T-helper 2 cell treated with Interferon-gamma antibody and Interleukin-4, amounts not matched to agents 5 μg/mL and 100 μg/mL, for 36 hours (primary cell): ENCODE data around the gene OR8B3.
"Not testable (repeated sequence)": the region's sequence is repeated elsewhere in the genome, so short reads cannot be mapped to it uniquely, and the experiment has no call there.

Experiments used
- DNase-seq: peaks from one replicate; pipeline ENCODE4 v3.0.0; 2021; ENCODE audit warnings: low spot score
- H3K27ac Mint-ChIP-seq: one replicate; pipeline ENCODE4 v1.8.0; 2021; ENCODE audit warnings: mild to moderate bottlenecking, mixed read lengths
- H3K27me3 Mint-ChIP-seq: one replicate; pipeline ENCODE4 v1.8.0; 2021; ENCODE audit warnings: low read depth, mixed read lengths
- H3K36me3 Mint-ChIP-seq: one replicate; pipeline ENCODE4 v1.8.0; 2021; ENCODE audit warnings: low read depth, mixed read lengths
- H3K4me1 Mint-ChIP-seq: one replicate; pipeline ENCODE4 v1.8.0; 2021; ENCODE audit warnings: low read depth, mixed read lengths
- H3K4me3 Mint-ChIP-seq: one replicate; pipeline ENCODE4 v1.8.0; 2022; ENCODE audit warnings: mild to moderate bottlenecking, moderate library complexity, mixed read lengths
- H3K9me3 Mint-ChIP-seq: one replicate; pipeline ENCODE4 v1.8.0; 2021; ENCODE audit warnings: mixed read lengths

The OR8B3 gene

GRCh38 chr11:124405581-124405980, 6.8 kb upstream of the OR8B3 start:
- Mint-ChIP-seq H3K36me3 (no peaks in the 10 kb centered on the region), H3K9me3 (no peaks in the 10 kb centered on the region), H3K4me3 (no peak overlapping the region), H3K27me3 (peaks cover 8% of the 10 kb centered on the region), H3K4me1 (peaks cover 2% of the 10 kb centered on the region), H3K27ac (no peak overlapping the region)
- DNase-seq: no peak

GRCh38 chr11:124403186-124403585, 4.4 kb upstream of the OR8B3 start:
- not testable (repeated sequence) for H3K27me3 Mint-ChIP-seq, DNase-seq, H3K27ac Mint-ChIP-seq, H3K36me3 Mint-ChIP-seq, H3K4me3 Mint-ChIP-seq, H3K9me3 Mint-ChIP-seq, H3K4me1 Mint-ChIP-seq

- H3K9me3 Mint-ChIP-seq: no peaks in the 10 kb centered on the region
- no peak overlapping the region for H3K27ac Mint-ChIP-seq
- H3K4me3 Mint-ChIP-seq: no peak overlapping the region
- H3K36me3 Mint-ChIP-seq: no peaks in the 10 kb centered on the region
- no peaks in the 10 kb centered on the region for H3K27me3 Mint-ChIP-seq
- peak; percentile 54 for DNase-seq
- H3K4me1 Mint-ChIP-seq: peaks cover 2% of the 10 kb centered on the region
These were observed 3.6 kb upstream of the OR8B3 start for GRCh38 chr11:124402326-124402922.

GRCh38 chr11:124396847-124397246, 2.0 kb downstream of the OR8B3 start:
- H3K4me1 Mint-ChIP-seq: not testable (repeated sequence)

GRCh38 chr11:124394408-124394807, 4.4 kb downstream of the OR8B3 start:
- H3K4me1 Mint-ChIP-seq: no peaks in the 10 kb centered on the region
- no peak for DNase-seq
- H3K27me3 Mint-ChIP-seq: peaks cover 2% of the 10 kb centered on the region
- no peaks in the 10 kb centered on the region for H3K36me3 Mint-ChIP-seq
- no peaks in the 10 kb centered on the region for H3K9me3 Mint-ChIP-seq
- H3K27ac Mint-ChIP-seq: no peak overlapping the region
- no peak overlapping the region for H3K4me3 Mint-ChIP-seq

More at GRCh38 chr11:124396847-124397246, 2.0 kb downstream of the OR8B3 start:
- not testable (repeated sequence) for DNase-seq, H3K36me3 Mint-ChIP-seq, H3K4me3 Mint-ChIP-seq, H3K27ac Mint-ChIP-seq, H3K27me3 Mint-ChIP-seq, H3K9me3 Mint-ChIP-seq

- Mint-ChIP-seq H3K36me3 (no peaks in the 10 kb centered on the region), H3K27ac (no peak within 1 kb of the TSS), H3K4me3 (no peak within 1 kb of the TSS), H3K27me3 (no peaks in the 10 kb centered on the region), H3K9me3 (no peaks in the 10 kb centered on the region), H3K4me1 (no peaks in the 10 kb centered on the region)
- no peak for DNase-seq
These were observed 14.4 kb downstream of the OR8B3 start, which contains the start of gene OR8B2 for GRCh38 chr11:124384399-124384798. Gene OR8B2 (minus strand): TSS chr11:124384499. CDS start chr11:124383343, 1,156 bp downstream.

- not testable (repeated sequence) for DNase-seq, H3K27me3 Mint-ChIP-seq, H3K27ac Mint-ChIP-seq, H3K9me3 Mint-ChIP-seq, H3K4me1 Mint-ChIP-seq, H3K36me3 Mint-ChIP-seq, H3K4me3 Mint-ChIP-seq
These were observed 16.0 kb downstream of the OR8B3 start for GRCh38 chr11:124382857-124383256.

GRCh38 chr11:124380585-124380984, 18.2 kb downstream of the OR8B3 start:
- Mint-ChIP-seq H3K27me3 (no peaks in the 10 kb centered on the region), H3K9me3 (no peaks in the 10 kb centered on the region), H3K27ac (no peak overlapping the region), H3K4me3 (no peak overlapping the region), H3K36me3 (no peaks in the 10 kb centered on the region), H3K4me1 (no peaks in the 10 kb centered on the region)
- DNase-seq: no peak

- no peaks in the 10 kb centered on the region for H3K27me3 Mint-ChIP-seq
- no peaks in the 10 kb centered on the region for H3K9me3 Mint-ChIP-seq
- H3K27ac Mint-ChIP-seq: no peak overlapping the region
- H3K4me1 Mint-ChIP-seq: no peaks in the 10 kb centered on the region
- DNase-seq: no peak
- no peaks in the 10 kb centered on the region for H3K36me3 Mint-ChIP-seq
- H3K4me3 Mint-ChIP-seq: no peak overlapping the region
These were observed 22.5 kb downstream of the OR8B3 start for GRCh38 chr11:124376280-124376679.

GRCh38 chr11:124359566-124359965, 39.3 kb downstream of the OR8B3 start:
- Mint-ChIP-seq H3K4me1 (no peaks in the 10 kb centered on the region), H3K9me3 (no peaks in the 10 kb centered on the region), H3K36me3 (no peaks in the 10 kb centered on the region), H3K4me3 (no peak overlapping the region), H3K27me3 (no peaks in the 10 kb centered on the region), H3K27ac (no peak overlapping the region)
- DNase-seq: no peak

- DNase-seq: no peak
- no peaks in the 10 kb centered on the region for H3K4me1 Mint-ChIP-seq
- no peaks in the 10 kb centered on the region for H3K36me3 Mint-ChIP-seq
- H3K4me3 Mint-ChIP-seq: no peak overlapping the region
- H3K9me3 Mint-ChIP-seq: no peaks in the 10 kb centered on the region
- H3K27ac Mint-ChIP-seq: no peak overlapping the region
- no peaks in the 10 kb centered on the region for H3K27me3 Mint-ChIP-seq
These were observed 52.4 kb downstream of the OR8B3 start for GRCh38 chr11:124346311-124346955.
